ENCODE results near the gene NSD2.
"Not testable (repeated sequence)": the region's sequence is repeated elsewhere in the genome, so short reads cannot be mapped to it uniquely, and the experiment has no call there.

NSD2 gene

GRCh38 chr4:1896658-1896991, 25.4 kb downstream of the NSD2 start:
- in situ Hi-C loops (cut with MboI; ENCODE audit: low sequenced_read_pairs), result no loop called here

GRCh38 chr4:1898007-1898406, 26.8 kb downstream of the NSD2 start:
- in situ Hi-C loops (cut with MboI; ENCODE audit: low sequenced_read_pairs), result no loop called here

- in situ Hi-C loops (cut with MboI; ENCODE audit: low sequenced_read_pairs), result no loop called here
Measured at GRCh38 chr4:1898681-1899080, 27.5 kb downstream of the NSD2 start.

GRCh38 chr4:1899149-1900086, 28.2 kb downstream of the NSD2 start:
- in situ Hi-C loops (cut with MboI; ENCODE audit: low sequenced_read_pairs), result loop anchor here (10.0 kb wide), 1 partner anchor 155 kb away; no protein-coding TSS in a partner anchor

- in situ Hi-C loops (cut with MboI; ENCODE audit: low sequenced_read_pairs), result loop anchor here (10.0 kb wide), 1 partner anchor 155 kb away; no protein-coding TSS in a partner anchor
Measured at GRCh38 chr4:1900087-1900433, 28.9 kb downstream of the NSD2 start.

GRCh38 chr4:1900624-1901023, 29.4 kb downstream of the NSD2 start:
- in situ Hi-C loops (cut with MboI; ENCODE audit: low sequenced_read_pairs), result loop anchor here (10.0 kb wide), 1 partner anchor 156 kb away; no protein-coding TSS in a partner anchor

GRCh38 chr4:1901127-1901526, 29.9 kb downstream of the NSD2 start:
- in situ Hi-C loops (cut with MboI; ENCODE audit: low sequenced_read_pairs), result loop anchor here (10.0 kb wide), 1 partner anchor 156 kb away; no protein-coding TSS in a partner anchor

GRCh38 chr4:1902243-1902642, 31.1 kb downstream of the NSD2 start:
- in situ Hi-C loops (cut with MboI; ENCODE audit: low sequenced_read_pairs), result loop anchor here (10.0 kb wide), 1 partner anchor 157 kb away; no protein-coding TSS in a partner anchor

- in situ Hi-C loops (cut with MboI; ENCODE audit: low sequenced_read_pairs), result loop anchor here (10.0 kb wide), 1 partner anchor 158 kb away; no protein-coding TSS in a partner anchor
Measured at GRCh38 chr4:1903035-1903434, 31.8 kb downstream of the NSD2 start.

GRCh38 chr4:1904042-1904441, 32.8 kb downstream of the NSD2 start:
- in situ Hi-C loops (cut with MboI; ENCODE audit: low sequenced_read_pairs), result loop anchor here (10.0 kb wide), 1 partner anchor 159 kb away; no protein-coding TSS in a partner anchor

- in situ Hi-C loops (cut with MboI; ENCODE audit: low sequenced_read_pairs), result loop anchor here (10.0 kb wide), 1 partner anchor 163 kb away; no protein-coding TSS in a partner anchor
Measured at GRCh38 chr4:1907848-1908525, 36.8 kb downstream of the NSD2 start.

GRCh38 chr4:1909696-1910095, 38.5 kb downstream of the NSD2 start:
- in situ Hi-C loops (cut with MboI; ENCODE audit: low sequenced_read_pairs), result loop anchor here (10.0 kb wide), 1 partner anchor 165 kb away; no protein-coding TSS in a partner anchor

GRCh38 chr4:1910643-1911042, 39.5 kb downstream of the NSD2 start:
- in situ Hi-C loops (cut with MboI; ENCODE audit: low sequenced_read_pairs), result no loop called here

- in situ Hi-C loops (cut with MboI; ENCODE audit: low sequenced_read_pairs), result not testable (repeated sequence)
Measured at GRCh38 chr4:1911316-1911715, 40.1 kb downstream of the NSD2 start.

GRCh38 chr4:1922821-1923220, 51.6 kb downstream of the NSD2 start:
- in situ Hi-C loops (cut with MboI; ENCODE audit: low sequenced_read_pairs), result no loop called here

GRCh38 chr4:1927675-1928074, 56.5 kb downstream of the NSD2 start:
- in situ Hi-C loops (cut with MboI; ENCODE audit: low sequenced_read_pairs), result no loop called here

- in situ Hi-C loops (cut with MboI; ENCODE audit: low sequenced_read_pairs), result no loop called here
Measured at GRCh38 chr4:1928356-1929239, 57.4 kb downstream of the NSD2 start.

GRCh38 chr4:1932736-1933135, 61.5 kb downstream of the NSD2 start:
- in situ Hi-C loops (cut with MboI; ENCODE audit: low sequenced_read_pairs), result no loop called here

GRCh38 chr4:1933700-1934099, 62.5 kb downstream of the NSD2 start:
- in situ Hi-C loops (cut with MboI; ENCODE audit: low sequenced_read_pairs), result no loop called here

- in situ Hi-C loops (cut with MboI; ENCODE audit: low sequenced_read_pairs), result no loop called here
Measured at GRCh38 chr4:1937550-1937949, 66.4 kb downstream of the NSD2 start.

GRCh38 chr4:1938027-1938426, 66.8 kb downstream of the NSD2 start:
- in situ Hi-C loops (cut with MboI; ENCODE audit: low sequenced_read_pairs), result no loop called here
